ENCODE results near the gene NEO1. TPM values are rescaled to one million over a fixed set of nuclear protein-coding genes. Genes with fewer than 3 reads are reported as not detected.

The NEO1 gene
- total RNA-seq, 4 donors from 2014 or later, result 12.7 to 30.5 (median 16.4) TPM

GRCh38 chr15:73146419-73146818 is 94.2 kb downstream of the NEO1 start:
- TF ChIP-seq CTCF (IDR thresholded peaks at IDR 0.05; ENCODE audit: low read depth), result no peak

- no peak for TF ChIP-seq CTCF (IDR thresholded peaks at IDR 0.05; ENCODE audit: low read depth)
Observed at GRCh38 chr15:73150831-73151230, 98.6 kb downstream of the NEO1 start.

- no peak for TF ChIP-seq CTCF (IDR thresholded peaks at IDR 0.05; ENCODE audit: low read depth)
Observed at GRCh38 chr15:73153024-73153423, 100.8 kb downstream of the NEO1 start.

GRCh38 chr15:73153447-73153846 is 101.2 kb downstream of the NEO1 start:
- TF ChIP-seq CTCF (IDR thresholded peaks at IDR 0.05; ENCODE audit: low read depth), result no peak

GRCh38 chr15:73156431-73157191 is 104.3 kb downstream of the NEO1 start:
- TF ChIP-seq CTCF (IDR thresholded peaks at IDR 0.05; ENCODE audit: low read depth), result no peak

GRCh38 chr15:73161546-73161945 is 109.3 kb downstream of the NEO1 start:
- TF ChIP-seq CTCF (IDR thresholded peaks at IDR 0.05; ENCODE audit: low read depth), result no peak

GRCh38 chr15:73165435-73165834 is 113.2 kb downstream of the NEO1 start:
- no peak for TF ChIP-seq CTCF (IDR thresholded peaks at IDR 0.05; ENCODE audit: low read depth)

Data from subcutaneous adipose tissue (tissue), 4 donors.